HepG2 (cell line): Measurements from ENCODE around the gene TSGA10. TPM values are rescaled to one million over a fixed set of nuclear protein-coding genes. Genes with fewer than 3 reads are reported as not detected.

Experiments used
- ATAC-seq: fragments of 200-7000 bp; cut with Tn5 transposase; 3 replicates; pipeline ENCODE4 v1.9.1; 2020; ENCODE audit warnings: mild to moderate bottlenecking, moderate library complexity
- BruUV-seq: library from RNA; stranded (reverse); fragments of 400-500 nt; replicated peaks from 2 replicates; lab custom pipeline; 2021; lab: Mats Ljungman, UMichigan
- CTCF ChIA-PET: fragments of 300-600 bp; formaldehyde crosslinking; extraction: SDS; loops from one replicate; lab custom pipeline; 2021; ENCODE audit warnings: low total read pairs, inconsistent platforms, low intra/inter-chr PET ratio; lab: Yijun Ruan, JAX
- POLR2A ChIA-PET: fragments of 350-600 bp; sonication (Branson Sonifier 250); formaldehyde crosslinking; loops from one replicate; lab custom pipeline; 2020; ENCODE audit warnings: antibody characterized with exemption, inconsistent platforms; lab: Yijun Ruan, JAX
- DNase-seq: peaks from one replicate; pipeline ENCODE4 v3.0.0-alpha.2; 2015; ENCODE audit warnings: low spot score
- FAIRE-seq: peaks from 3 replicates; lab custom pipeline; 2011; peaks lifted over from hg19 to GRCh38; lab: Jason Lieb, UNC
- H2AFZ ChIP-seq: one replicate; pipeline ENCODE4 v1.6.1; 2011; ENCODE audit warnings: low read length, inconsistent platforms
- H3K27ac ChIP-seq: fragments of 300-600 bp; 3 replicates; pipeline ENCODE4 v1.8.0; 2011; ENCODE audit warnings: mixed run types, mild to moderate bottlenecking, mixed read lengths, low read length, inconsistent platforms; ENCODE audit not compliant: insufficient read depth; ENCODE audit errors: extremely low read length
- H3K27me3 ChIP-seq, 2 experiments: fragments of 200-600 bp in 1 of 2; 2 replicates in 1 of 2; 3 replicates in 1 of 2; pipeline versions ENCODE4 v1.6.0 to v1.8.0; 2011; ENCODE audit warnings: low read length in 2 of 2, mild to moderate bottlenecking in 2 of 2, moderate library complexity in 2 of 2, inconsistent platforms in 1 of 2; ENCODE audit not compliant: insufficient read depth in 2 of 2, control insufficient read depth in 1 of 2
- H3K36me3 ChIP-seq, 2 experiments: fragments of 200-600 bp in 1 of 2; replicated peaks in 1 of 2; 2 replicates in 1 of 2; 3 replicates in 1 of 2; pipeline versions ENCODE4 v1.5.1 to v1.8.0; 2011; ENCODE audit warnings: low read length in 2 of 2, inconsistent platforms in 1 of 2; ENCODE audit not compliant: insufficient read depth in 2 of 2, control insufficient read depth in 1 of 2
- H3K4me1 ChIP-seq: 2 replicates; pipeline ENCODE4 v1.5.1; 2012; ENCODE audit warnings: low read length, inconsistent platforms; ENCODE audit not compliant: insufficient read depth
- H3K4me2 ChIP-seq: 2 replicates; pipeline ENCODE4 v1.6.0; 2011; ENCODE audit warnings: low read depth, low read length, inconsistent platforms
- H3K4me3 ChIP-seq, 3 experiments: fragments of 200-600 bp in 1 of 3; sonication (generic), shearing (Covaris generic) in 1 of 3; replicated peaks in 1 of 3; 2 replicates each; pipeline ENCODE4 v1.5.1; 2011 to 2016; ENCODE audit warnings: low read length in 3 of 3, inconsistent platforms in 2 of 3, low read depth in 2 of 3, mild to moderate bottlenecking in 2 of 3, control low read depth in 1 of 3, mixed read lengths in 1 of 3; ENCODE audit not compliant: insufficient read depth in 1 of 3
- H3K79me2 ChIP-seq: one replicate; pipeline ENCODE4 v1.6.1; 2011; ENCODE audit warnings: low read length, inconsistent platforms; ENCODE audit not compliant: insufficient read depth
- H3K9ac ChIP-seq: 2 replicates; pipeline ENCODE4 v1.6.0; 2011; ENCODE audit warnings: mild to moderate bottlenecking, low read depth, low read length, inconsistent platforms; ENCODE audit not compliant: insufficient read depth
- H3K9me3 ChIP-seq: 2 replicates; pipeline ENCODE4 v1.5.1; 2012; ENCODE audit warnings: mild to moderate bottlenecking, low read length
- H4K20me1 ChIP-seq: 2 replicates; pipeline ENCODE4 v1.6.0; 2011; ENCODE audit warnings: inconsistent platforms, mild to moderate bottlenecking, low read length, moderate library complexity; ENCODE audit not compliant: insufficient read depth
- FOXK1 ChIP-seq: sonication (generic); formaldehyde crosslinking; IDR thresholded peaks from 2 replicates; pipeline ENCODE4 v1.4.0; 2020; ENCODE audit warnings: low read depth, missing genetic modification reagents, borderline replicate concordance
- KAT2B ChIP-seq: fragments of 150-350 bp; IDR thresholded peaks from 2 replicates; pipeline ENCODE4 v1.6.1; 2014; ENCODE audit warnings: low read depth, low read length, borderline replicate concordance
- ONECUT2 ChIP-seq: sonication (generic); formaldehyde crosslinking; IDR thresholded peaks from 2 replicates; pipeline ENCODE4 v1.4.0; 2020; ENCODE audit warnings: missing genetic modification reagents
- ZNF274 ChIP-seq: sonication (generic); formaldehyde crosslinking; IDR thresholded peaks from 2 replicates; pipeline ENCODE4 v1.5.1; 2020; ENCODE audit warnings: mild to moderate bottlenecking, missing genetic modification reagents
- ZNF782 ChIP-seq: sonication (generic); formaldehyde crosslinking; IDR thresholded peaks from 2 replicates; pipeline ENCODE4 v1.4.0; 2020; ENCODE audit warnings: missing genetic modification reagents, mild to moderate bottlenecking, borderline replicate concordance
- WGBS: methylation state at CpG from one replicate; pipeline ENCODE4 v1.1.6; 2017; ENCODE audit warnings: low lambda C conversion rate; 5-methylcytosine and 5-hydroxymethylcytosine counted together
- in situ Hi-C: cut with HindIII; loops from 2 replicates; pipeline ENCODE4 v1.10.0; 2017; ENCODE audit warnings: low pct_unique_long_range_greater_than_20kb; ENCODE audit not compliant: extremely low pct_ligation_motif_present
- intact Hi-C: fragments of 100-400 bp; cut with micrococcal nuclease; formaldehyde crosslinking; loops from one replicate; pipeline ENCODE4 v1.10.0; 2022; ENCODE audit not compliant: unreplicated experiment
- polyA plus RNA-seq, 8 experiments: library from polyadenylated mRNA; depleted of rRNA in 3 of 8; stranded (reverse) in 7 of 8; unstranded in 1 of 8; fragments of >200 nt; fragmentation: Illumina TruSeq in 4 of 8; extraction: Trizol in 4 of 8; gene quantifications; 2 replicates each; pipeline versions ENCODE4 v1.2.1 to v1.2.3, GENCODE V29; 2011 to 2016; ENCODE audit warnings: low read depth in 4 of 8, missing spikeins in 1 of 8, mixed read lengths in 1 of 8; ENCODE audit not compliant: insufficient read depth in 1 of 8
- total RNA-seq, 5 experiments: library from RNA; depleted of rRNA; stranded (reverse); fragments of >200 nt; fragmentation: Illumina TruSeq; extraction: Trizol; gene quantifications; 2 replicates each; pipeline ENCODE4 v1.2.3, GENCODE V29; 2016; ENCODE audit warnings: low read depth in 1 of 5
- TF ChIP-seq, protein P1 (sequence below): sonication (generic); formaldehyde crosslinking; IDR thresholded peaks from 2 replicates; pipeline ENCODE4 v1.4.0; 2020; ENCODE audit warnings: missing genetic modification reagents
- TF ChIP-seq, protein P2 (sequence below): sonication (generic); formaldehyde crosslinking; IDR thresholded peaks from 2 replicates; pipeline ENCODE4 v1.4.0; 2020; ENCODE audit warnings: missing genetic modification reagents
- TF ChIP-seq, protein P3 (sequence below): IDR thresholded peaks from 2 replicates; pipeline ENCODE4 v1.6.1; 2016; ENCODE audit warnings: low read depth, missing genetic modification reagents, missing compliant biosample characterization

TSGA10 gene
- total and polyA plus RNA-seq, 2 of the 13 experiments (the other 11 are each of a cell fraction or from before 2014, with no cell fraction given): 4.7 to 13.1 TPM

DNA sequence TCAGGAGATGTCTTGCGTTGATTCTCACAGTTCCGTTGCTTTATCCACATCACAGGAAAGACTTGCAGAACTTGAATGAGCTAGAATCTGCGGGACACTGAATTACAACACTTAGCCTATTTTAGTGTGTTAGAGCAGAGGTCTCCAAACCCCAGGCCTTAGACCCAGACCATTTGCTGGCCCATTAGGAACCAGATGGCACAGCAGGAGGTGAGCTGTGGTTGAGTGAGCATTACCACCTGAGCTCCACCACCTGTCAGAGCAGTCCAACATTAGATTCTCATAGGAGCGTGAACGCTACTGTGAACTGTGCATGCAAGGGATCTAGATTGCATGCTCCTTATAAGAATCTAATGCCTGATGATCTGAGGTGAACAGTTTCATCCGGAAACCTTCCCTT lies 30.1 kb upstream of the TSGA10 start (continued):
- TF ChIP-seq, protein P1, sequence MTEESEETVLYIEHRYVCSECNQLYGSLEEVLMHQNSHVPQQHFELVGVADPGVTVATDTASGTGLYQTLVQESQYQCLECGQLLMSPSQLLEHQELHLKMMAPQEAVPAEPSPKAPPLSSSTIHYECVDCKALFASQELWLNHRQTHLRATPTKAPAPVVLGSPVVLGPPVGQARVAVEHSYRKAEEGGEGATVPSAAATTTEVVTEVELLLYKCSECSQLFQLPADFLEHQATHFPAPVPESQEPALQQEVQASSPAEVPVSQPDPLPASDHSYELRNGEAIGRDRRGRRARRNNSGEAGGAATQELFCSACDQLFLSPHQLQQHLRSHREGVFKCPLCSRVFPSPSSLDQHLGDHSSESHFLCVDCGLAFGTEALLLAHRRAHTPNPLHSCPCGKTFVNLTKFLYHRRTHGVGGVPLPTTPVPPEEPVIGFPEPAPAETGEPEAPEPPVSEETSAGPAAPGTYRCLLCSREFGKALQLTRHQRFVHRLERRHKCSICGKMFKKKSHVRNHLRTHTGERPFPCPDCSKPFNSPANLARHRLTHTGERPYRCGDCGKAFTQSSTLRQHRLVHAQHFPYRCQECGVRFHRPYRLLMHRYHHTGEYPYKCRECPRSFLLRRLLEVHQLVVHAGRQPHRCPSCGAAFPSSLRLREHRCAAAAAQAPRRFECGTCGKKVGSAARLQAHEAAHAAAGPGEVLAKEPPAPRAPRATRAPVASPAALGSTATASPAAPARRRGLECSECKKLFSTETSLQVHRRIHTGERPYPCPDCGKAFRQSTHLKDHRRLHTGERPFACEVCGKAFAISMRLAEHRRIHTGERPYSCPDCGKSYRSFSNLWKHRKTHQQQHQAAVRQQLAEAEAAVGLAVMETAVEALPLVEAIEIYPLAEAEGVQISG: no peak
- TF ChIP-seq, protein P2, sequence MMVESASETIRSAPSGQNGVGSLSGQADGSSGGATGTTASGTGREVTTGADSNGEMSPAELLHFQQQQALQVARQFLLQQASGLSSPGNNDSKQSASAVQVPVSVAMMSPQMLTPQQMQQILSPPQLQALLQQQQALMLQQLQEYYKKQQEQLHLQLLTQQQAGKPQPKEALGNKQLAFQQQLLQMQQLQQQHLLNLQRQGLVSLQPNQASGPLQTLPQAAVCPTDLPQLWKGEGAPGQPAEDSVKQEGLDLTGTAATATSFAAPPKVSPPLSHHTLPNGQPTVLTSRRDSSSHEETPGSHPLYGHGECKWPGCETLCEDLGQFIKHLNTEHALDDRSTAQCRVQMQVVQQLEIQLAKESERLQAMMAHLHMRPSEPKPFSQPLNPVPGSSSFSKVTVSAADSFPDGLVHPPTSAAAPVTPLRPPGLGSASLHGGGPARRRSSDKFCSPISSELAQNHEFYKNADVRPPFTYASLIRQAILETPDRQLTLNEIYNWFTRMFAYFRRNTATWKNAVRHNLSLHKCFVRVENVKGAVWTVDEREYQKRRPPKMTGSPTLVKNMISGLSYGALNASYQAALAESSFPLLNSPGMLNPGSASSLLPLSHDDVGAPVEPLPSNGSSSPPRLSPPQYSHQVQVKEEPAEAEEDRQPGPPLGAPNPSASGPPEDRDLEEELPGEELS (CRISPR knock-in tag): no peak
- TF ChIP-seq KAT2B (no peak), ZNF274 (CRISPR knock-in tag) (no peak)

DNA sequence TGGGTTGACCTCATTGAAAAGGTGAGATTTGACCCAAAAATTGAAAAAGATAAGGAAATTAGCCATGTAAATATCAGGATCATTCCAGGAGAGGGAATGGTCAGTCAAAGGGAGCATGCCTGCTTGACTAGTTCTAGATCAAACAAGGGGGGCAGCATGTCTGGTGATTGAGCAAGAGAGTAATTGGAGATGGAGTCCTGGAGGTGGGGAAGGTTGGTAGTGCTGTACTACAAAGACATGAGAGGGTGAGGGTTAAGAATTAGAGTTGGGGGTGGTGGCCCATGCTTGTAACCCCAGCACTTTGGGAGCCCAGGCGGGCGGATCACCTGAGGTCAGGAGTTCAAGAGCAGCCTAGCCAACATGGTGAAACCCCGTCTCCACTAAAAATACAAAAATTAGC lies 28.3 kb upstream of the TSGA10 start:
- POLR2A ChIA-PET: interaction anchor here (0.8 to 3.3 kb wide), 2 partner anchors 28 to 154 kb away, joined by 5 to 47 read pairs; partner anchors contain the start of genes EIF5B, LIPT1 and TSGA10
- H3K4me1 ChIP-seq: peaks cover 46% of the 10 kb centered on the region
- no peaks in the 10 kb centered on the region for H4K20me1 ChIP-seq
- H3K4me3 ChIP-seq: peak overlapping the region; percentile 68 to 84 (median 84); a peak in 4 of 6 replicates
- H3K36me3 ChIP-seq: peaks cover 4 to 8% of the 10 kb centered on the region in 2 experiments; a peak in 3 of 5 replicates
- peak overlapping the region; percentile 15 for H2AFZ ChIP-seq
- H3K9ac ChIP-seq: peak overlapping the region; percentile 82; the same call in 1 of the 2 replicates
- H3K79me2 ChIP-seq: peaks cover 73% of the 10 kb centered on the region
- in situ Hi-C loops: loop anchor here (5.0 kb wide), 1 partner anchor 154 kb away; the partner anchor contains the start of genes EIF5B and TXNDC9
- FAIRE-seq (peak; percentile 72), ATAC-seq (peak; percentile 54), DNase-seq (peak; percentile 82)
- intact Hi-C loops: loop anchor here (10.0 kb wide), 1 partner anchor 312 kb away; the partner anchor contains the start of gene REV1
- H3K9me3 ChIP-seq: no peaks in the 10 kb centered on the region
- no TSS peak for BruUV-seq
- WGBS: 74% methylated on average over 3 of the region's 3 CpGs
- H3K4me2 ChIP-seq: peak overlapping the region; percentile 83
- H3K27me3 ChIP-seq: no peaks in the 10 kb centered on the region; a peak in 1 of 5 replicates
- CTCF ChIA-PET: no interaction called here
- peak overlapping the region; percentile 83 for H3K27ac ChIP-seq
- TF ChIP-seq, protein P3, sequence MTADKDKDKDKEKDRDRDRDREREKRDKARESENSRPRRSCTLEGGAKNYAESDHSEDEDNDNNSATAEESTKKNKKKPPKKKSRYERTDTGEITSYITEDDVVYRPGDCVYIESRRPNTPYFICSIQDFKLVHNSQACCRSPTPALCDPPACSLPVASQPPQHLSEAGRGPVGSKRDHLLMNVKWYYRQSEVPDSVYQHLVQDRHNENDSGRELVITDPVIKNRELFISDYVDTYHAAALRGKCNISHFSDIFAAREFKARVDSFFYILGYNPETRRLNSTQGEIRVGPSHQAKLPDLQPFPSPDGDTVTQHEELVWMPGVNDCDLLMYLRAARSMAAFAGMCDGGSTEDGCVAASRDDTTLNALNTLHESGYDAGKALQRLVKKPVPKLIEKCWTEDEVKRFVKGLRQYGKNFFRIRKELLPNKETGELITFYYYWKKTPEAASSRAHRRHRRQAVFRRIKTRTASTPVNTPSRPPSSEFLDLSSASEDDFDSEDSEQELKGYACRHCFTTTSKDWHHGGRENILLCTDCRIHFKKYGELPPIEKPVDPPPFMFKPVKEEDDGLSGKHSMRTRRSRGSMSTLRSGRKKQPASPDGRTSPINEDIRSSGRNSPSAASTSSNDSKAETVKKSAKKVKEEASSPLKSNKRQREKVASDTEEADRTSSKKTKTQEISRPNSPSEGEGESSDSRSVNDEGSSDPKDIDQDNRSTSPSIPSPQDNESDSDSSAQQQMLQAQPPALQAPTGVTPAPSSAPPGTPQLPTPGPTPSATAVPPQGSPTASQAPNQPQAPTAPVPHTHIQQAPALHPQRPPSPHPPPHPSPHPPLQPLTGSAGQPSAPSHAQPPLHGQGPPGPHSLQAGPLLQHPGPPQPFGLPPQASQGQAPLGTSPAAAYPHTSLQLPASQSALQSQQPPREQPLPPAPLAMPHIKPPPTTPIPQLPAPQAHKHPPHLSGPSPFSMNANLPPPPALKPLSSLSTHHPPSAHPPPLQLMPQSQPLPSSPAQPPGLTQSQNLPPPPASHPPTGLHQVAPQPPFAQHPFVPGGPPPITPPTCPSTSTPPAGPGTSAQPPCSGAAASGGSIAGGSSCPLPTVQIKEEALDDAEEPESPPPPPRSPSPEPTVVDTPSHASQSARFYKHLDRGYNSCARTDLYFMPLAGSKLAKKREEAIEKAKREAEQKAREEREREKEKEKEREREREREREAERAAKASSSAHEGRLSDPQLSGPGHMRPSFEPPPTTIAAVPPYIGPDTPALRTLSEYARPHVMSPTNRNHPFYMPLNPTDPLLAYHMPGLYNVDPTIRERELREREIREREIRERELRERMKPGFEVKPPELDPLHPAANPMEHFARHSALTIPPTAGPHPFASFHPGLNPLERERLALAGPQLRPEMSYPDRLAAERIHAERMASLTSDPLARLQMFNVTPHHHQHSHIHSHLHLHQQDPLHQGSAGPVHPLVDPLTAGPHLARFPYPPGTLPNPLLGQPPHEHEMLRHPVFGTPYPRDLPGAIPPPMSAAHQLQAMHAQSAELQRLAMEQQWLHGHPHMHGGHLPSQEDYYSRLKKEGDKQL (CRISPR knock-in tag): 0 out of 2 replicates have a peak, but pooled peaks have one; percentile 37
- TF ChIP-seq ZNF782 (CRISPR knock-in tag) (peak; percentile 56; the same call in 1 of the 2 replicates), ONECUT2 (CRISPR knock-in tag) (0 out of 2 replicates have a peak, but pooled peaks have one; percentile 9), FOXK1 (CRISPR knock-in tag) (peak; percentile 47; the same call in 1 of the 2 replicates)
